ENCODE data around the gene LHFPL2.

The LHFPL2 gene

GRCh38 chr5:78592735-78593386, 55.7 kb downstream of the LHFPL2 start:
- no peak for DNase-seq

DNA sequence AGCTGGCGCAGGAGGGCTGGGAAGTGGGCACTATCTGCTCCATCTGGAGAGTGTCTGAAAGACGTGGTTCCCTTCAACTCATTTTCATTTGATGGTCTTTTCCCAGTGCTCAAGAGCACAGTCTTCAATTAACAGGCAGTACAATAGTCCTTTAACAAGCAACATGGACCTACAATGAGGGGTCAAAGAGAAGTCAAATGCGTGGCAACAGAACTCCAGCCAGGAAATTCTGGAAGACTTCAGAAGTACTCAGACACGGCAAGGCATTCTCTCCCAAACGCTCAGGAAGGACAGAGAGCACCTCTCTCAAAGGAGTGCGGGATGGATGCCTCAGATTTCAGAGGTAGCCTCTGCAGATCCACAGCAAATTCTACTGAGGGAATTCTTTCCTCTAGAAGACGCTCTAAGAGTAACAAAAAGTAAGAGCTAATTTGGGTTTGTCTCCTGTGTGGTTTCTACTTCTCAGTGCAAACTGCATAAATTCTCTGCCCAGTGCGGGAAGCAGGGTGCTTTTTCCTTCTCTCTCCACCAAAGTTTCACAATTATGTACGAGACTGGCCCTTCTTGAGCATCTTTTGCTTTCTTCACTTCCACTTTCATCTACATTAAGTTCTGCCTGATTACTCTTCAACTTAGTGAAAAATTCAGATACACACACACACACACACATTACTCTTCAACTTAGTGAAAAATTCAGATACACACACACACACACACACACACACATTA, 56.4 kb downstream of the LHFPL2 start:
- DNase-seq = no peak

DNA sequence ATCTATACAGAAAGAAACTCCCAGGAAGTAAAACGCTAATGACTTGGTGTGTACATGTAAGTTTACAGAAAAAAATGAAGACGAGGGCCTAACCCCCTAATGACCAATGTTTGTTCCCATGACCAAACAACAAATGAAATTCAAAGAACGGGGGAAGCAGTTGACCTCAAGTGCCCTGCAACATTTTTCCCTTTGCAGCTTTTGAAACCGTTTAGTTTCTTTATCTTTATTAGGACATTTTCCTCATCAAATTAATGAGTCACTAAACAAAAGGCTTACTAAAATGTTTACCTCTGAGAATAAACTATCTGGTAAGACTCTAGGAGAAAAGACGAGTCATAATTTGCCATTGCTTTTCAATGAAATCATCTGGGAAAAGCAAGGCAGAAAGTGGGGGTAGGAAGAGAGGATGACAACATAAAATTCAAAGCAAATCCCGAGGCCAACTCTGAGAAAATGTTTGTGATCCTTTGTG, 57.4 kb downstream of the LHFPL2 start:
- DNase-seq = no peak

DNA sequence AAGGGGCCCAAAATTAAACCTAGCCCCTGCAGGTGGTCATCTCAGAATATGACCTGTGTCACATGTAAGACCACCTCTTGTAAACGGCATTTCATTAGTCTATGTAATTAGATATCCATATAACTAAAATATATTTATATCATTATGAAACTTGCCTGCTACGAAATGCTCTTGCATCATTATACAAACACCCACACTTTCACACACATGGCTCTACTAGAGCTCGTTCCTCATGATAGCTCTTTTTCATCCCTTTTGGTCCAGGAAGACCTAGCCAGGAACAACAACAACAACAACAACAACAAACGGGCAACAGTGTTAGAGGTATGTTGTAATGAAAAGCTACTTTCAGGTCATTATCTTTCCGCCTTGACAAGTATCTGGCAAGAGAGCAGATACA, 58.6 kb downstream of the LHFPL2 start:
- no peak for DNase-seq

DNA sequence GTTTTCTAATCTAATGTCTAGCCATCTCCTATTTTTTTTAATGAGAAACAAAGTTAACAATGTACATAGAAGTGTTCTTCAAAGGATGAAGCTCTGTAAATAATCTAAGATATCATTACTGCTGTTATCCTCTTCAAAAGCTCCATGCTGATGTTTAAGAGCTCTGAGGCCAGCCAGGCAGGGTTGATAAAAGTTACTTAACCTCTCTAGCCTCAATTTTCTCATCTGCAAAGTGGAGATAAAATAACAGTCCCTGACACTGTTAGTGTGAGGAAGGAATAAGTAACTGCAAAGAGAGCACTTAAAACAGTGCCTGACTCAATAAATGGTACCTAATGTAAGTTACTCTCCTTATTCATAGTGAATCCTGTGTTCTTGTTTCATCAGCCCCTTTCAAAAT, 60.1 kb downstream of the LHFPL2 start:
- no peak for DNase-seq

GRCh38 chr5:78587775-78588291, 60.7 kb downstream of the LHFPL2 start:
- DNase-seq = no peak

DNA sequence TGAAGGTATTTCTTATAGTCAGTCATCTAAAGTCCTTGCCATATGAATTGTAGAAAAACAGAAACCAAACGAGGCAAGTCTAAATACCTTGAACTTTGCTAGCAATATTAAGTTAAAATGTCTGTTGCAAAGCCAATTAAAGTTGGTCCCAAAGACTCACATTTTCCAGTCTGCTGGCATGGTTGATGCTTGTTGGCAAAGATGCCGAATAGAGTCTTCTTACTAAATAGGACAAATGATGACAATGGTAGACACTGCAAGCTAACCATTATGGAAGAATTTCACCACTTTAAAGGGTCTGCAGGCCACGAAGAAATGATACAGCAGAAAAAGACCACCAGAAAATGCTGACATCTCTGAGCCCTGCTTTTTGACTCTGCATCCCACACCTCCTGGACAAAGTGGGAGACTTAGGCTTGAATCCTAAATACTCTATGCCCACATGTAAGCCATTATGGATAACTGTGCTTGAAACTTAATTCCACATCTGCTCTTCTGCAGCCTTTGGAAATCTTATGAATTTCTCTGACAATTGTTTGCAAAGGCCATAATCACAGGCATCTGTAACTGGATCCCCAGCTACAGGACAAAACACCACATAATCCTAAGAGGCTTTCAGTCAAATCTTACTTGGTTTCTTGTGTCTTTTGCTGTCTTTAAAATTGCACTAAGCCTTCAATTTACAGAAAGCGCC, 61.3 kb downstream of the LHFPL2 start:
- DNase-seq = no peak

DNA sequence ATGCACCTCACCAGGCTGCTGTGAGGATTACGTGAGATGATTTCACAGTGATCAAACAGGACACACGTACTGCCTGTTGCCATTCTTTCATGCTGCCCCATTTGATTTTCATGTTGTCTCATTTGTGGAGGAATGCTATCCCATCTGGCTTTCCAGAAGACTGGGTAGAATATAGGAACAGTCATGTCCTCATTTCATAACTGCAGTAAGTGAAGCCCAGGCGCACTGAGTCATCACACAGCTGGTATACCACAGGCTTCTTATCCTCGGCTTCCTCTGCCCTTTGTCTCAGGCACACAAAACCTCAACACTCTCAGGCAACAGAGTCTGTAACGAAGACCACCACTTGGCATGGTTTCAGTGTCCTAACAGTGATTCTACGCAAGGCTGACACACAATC, 62.3 kb downstream of the LHFPL2 start:
- no peak for DNase-seq

DNA sequence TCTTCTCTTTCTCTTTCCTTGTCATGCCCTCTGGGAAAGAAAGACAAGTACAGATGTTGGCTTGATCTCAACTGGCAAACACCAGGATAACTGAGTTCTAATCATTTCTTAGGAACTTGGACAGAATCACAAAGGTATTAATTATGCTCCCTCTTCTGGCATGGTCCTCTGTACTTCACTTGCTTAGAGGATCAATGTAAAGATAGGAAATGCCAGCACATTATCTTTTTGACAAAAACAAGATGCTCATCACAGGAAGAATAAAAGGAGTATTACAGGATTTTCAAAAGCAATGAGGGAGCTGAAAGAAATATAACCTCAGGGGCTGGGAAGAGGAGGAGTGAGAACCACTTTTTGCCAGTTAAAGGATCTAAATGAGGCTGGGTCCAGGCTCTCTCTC, 70.6 kb downstream of the LHFPL2 start:
- DNase-seq = no peak

- DNase-seq = no peak
Measured at GRCh38 chr5:78577071-78577807, 71.3 kb downstream of the LHFPL2 start.

DNA sequence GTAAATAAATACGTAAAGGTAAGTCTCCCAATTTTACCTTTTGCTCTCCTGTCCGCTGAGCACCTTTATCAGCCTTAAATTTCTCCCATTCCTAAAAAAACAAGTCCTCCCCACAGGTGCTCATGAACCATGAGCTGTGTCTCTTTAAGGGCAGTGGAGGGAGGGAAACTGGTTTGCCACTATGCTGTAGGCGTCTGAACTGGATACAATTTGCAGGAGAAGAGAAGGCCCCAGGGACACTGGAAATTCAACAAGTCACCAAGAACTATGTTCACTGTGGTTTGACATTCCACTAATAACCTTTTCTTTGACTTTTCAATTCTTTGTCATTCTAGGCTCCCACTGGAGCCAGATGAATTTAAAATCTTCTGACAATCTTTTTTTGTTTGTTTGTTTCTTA, 72.2 kb downstream of the LHFPL2 start:
- DNase-seq = no peak

GRCh38 chr5:78574731-78575161, 73.8 kb downstream of the LHFPL2 start:
- DNase-seq = no peak

GRCh38 chr5:78574131-78574673, 74.4 kb downstream of the LHFPL2 start:
- DNase-seq = no peak

GRCh38 chr5:78573318-78573717, 75.3 kb downstream of the LHFPL2 start:
- DNase-seq = no peak

- DNase-seq = no peak
Measured at GRCh38 chr5:78570646-78571045, 77.9 kb downstream of the LHFPL2 start.

- DNase-seq = no peak
Measured at GRCh38 chr5:78569441-78569840, 79.1 kb downstream of the LHFPL2 start.

DNA sequence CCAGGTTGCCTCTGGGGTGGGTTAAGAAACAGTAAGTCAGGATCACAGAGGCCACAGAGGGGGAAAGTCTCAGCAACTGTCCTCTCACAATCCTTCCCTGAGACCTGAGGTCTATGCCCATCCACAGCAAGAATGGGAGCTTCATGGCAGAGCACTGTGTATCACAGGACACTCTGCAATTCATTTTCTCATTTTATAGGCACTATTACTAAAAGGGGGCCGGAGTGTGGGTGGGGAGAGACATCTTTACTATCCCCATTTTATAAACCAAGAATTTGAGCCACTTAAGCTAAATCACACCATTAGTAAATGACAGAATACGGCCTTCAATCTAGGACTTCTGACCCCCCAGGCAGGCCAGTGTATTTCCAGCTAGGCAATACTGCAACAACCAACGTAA, 79.9 kb downstream of the LHFPL2 start:
- no peak for DNase-seq

- no peak for DNase-seq
Measured at GRCh38 chr5:78568212-78568611, 80.4 kb downstream of the LHFPL2 start.

DNA sequence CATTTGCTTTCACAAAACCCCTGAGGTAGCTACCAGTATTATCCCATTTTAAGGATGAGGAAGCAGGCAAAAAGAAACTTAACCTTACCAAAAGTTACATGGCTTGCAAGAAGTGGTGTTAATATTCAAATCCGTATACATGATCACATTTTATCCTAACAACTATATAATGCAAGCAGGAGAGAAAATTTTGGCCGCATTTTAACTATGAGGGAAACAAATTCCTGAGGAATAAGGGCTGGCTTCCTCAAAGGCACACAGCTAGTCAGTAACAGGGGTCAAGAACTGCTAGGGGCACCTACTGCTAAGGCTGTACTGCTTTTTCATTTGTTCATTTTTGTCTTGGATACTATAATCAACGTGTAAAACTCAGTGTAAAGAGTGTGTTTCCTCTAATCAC, 81.0 kb downstream of the LHFPL2 start:
- no peak for DNase-seq

GRCh38 chr5:78566747-78567425, 81.7 kb downstream of the LHFPL2 start:
- no peak for DNase-seq

- no peak for DNase-seq
Measured at GRCh38 chr5:78565395-78565794, 83.2 kb downstream of the LHFPL2 start.

DNA sequence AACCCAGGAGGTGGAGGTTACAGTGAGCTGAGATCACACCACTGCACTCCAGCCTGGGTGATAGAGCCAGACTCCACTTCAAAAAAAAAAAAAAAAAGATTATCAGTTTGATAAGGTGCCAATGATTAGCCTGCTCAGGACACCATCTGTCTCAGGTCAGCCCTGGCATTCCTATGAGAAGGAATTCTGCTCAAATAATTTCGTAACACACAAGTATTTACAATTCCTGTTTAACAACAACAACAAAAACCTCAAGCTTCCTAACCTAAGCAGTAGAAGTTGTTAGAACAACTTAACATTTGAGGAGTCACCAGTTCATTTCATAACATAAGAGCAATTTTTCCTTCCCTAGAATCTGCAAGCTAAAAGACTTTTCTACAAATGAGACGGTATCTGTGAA, 85.0 kb downstream of the LHFPL2 start:
- DNase-seq = no peak
